Left ventricle myocardium inferior (tissue), 1 donor: Measurements from ENCODE around the gene F11R. TPM values are rescaled to one million over a fixed set of nuclear protein-coding genes. Genes with fewer than 3 reads are reported as not detected.
"Not testable (repeated sequence)": the region's sequence is repeated elsewhere in the genome, so short reads cannot be mapped to it uniquely, and the experiment has no call there.

ENCODE experiments used
- DNase-seq: peaks from one replicate; pipeline ENCODE4 v3.0.0-alpha.2; 2020
- H3K27ac ChIP-seq: fragments of 200-600 bp; replicated peaks from 2 replicates; pipeline ENCODE4 v1.8.0; 2021
- H3K27me3 ChIP-seq: fragments of 200-600 bp; 2 replicates; pipeline ENCODE4 v1.8.0; 2021; ENCODE audit warnings: low read depth
- H3K36me3 ChIP-seq: fragments of 200-600 bp; 2 replicates; pipeline ENCODE4 v1.8.0; 2021
- H3K4me1 ChIP-seq: fragments of 200-600 bp; 2 replicates; pipeline ENCODE4 v1.8.0; 2021
- H3K4me3 ChIP-seq: fragments of 200-600 bp; 2 replicates; pipeline ENCODE4 v1.8.0; 2021; ENCODE audit warnings: mild to moderate bottlenecking, moderate library complexity
- H3K9me3 ChIP-seq: fragments of 200-600 bp; replicated peaks from 2 replicates; pipeline ENCODE4 v1.8.0; 2021
- intact Hi-C: fragments of 100-400 bp; cut with micrococcal nuclease; formaldehyde crosslinking; loops from one replicate; pipeline ENCODE4 v1.11.0; 2022
- total RNA-seq: library from RNA; stranded (reverse); fragmentation: NEBNext Ultra II Directional; extraction: Animal tissue kit (Norgen Biotek cat#: 25700); gene quantifications from one replicate; pipeline ENCODE4 v1.2.1, GENCODE V29; 2021
- TF ChIP-seq, protein P1 (sequence below): fragments of 200-600 bp; IDR thresholded peaks from 2 replicates; pipeline ENCODE4 v1.8.0; 2021; ENCODE audit warnings: antibody characterized with exemption, mild to moderate bottlenecking, borderline replicate concordance
- donor health status: DM: no; HTN: yes; CAD: no; lungs with severe emphysema.

F11R gene
- total RNA-seq, 1 donor from 2014 or later: 8.3 TPM

GRCh38 chr1:161000736-161001480 lies 20.0 kb downstream of the F11R start:
- Histone ChIP-seq H3K9me3 (no peaks in the 10 kb centered on the region), H3K27me3 (no peaks in the 10 kb centered on the region), H3K27ac (no peak overlapping the region), H3K4me3 (no peak overlapping the region), H3K36me3 (peaks cover 17% of the 10 kb centered on the region), H3K4me1 (peaks cover 17% of the 10 kb centered on the region)
- no peak for DNase-seq
- TF ChIP-seq, protein P1, sequence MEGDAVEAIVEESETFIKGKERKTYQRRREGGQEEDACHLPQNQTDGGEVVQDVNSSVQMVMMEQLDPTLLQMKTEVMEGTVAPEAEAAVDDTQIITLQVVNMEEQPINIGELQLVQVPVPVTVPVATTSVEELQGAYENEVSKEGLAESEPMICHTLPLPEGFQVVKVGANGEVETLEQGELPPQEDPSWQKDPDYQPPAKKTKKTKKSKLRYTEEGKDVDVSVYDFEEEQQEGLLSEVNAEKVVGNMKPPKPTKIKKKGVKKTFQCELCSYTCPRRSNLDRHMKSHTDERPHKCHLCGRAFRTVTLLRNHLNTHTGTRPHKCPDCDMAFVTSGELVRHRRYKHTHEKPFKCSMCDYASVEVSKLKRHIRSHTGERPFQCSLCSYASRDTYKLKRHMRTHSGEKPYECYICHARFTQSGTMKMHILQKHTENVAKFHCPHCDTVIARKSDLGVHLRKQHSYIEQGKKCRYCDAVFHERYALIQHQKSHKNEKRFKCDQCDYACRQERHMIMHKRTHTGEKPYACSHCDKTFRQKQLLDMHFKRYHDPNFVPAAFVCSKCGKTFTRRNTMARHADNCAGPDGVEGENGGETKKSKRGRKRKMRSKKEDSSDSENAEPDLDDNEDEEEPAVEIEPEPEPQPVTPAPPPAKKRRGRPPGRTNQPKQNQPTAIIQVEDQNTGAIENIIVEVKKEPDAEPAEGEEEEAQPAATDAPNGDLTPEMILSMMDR: no peak
- intact Hi-C loops: no loop called here

DNA sequence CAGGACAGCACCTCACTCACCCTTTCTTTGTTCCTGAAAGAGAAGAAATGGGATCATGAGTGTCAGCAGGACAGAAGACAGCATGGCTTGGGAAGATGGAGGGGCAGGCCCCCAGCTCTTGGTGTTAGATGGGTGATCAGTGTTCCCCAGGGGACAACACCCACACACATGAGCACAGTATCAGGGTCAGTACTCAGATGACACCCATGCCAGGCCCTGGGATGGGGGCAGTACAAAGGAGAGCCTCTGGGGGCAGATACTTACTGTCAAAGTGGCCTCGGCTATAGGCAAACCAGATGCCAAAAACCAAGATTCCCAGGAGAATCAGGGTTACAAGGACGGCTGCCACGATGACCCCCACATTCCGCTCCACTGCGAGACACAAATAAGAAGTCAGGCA lies 21.6 kb downstream of the F11R start:
- TF ChIP-seq, protein P1: no peak
- Histone ChIP-seq H3K36me3 (peaks cover 17% of the 10 kb centered on the region), H3K4me3 (no peak overlapping the region), H3K4me1 (peaks cover 17% of the 10 kb centered on the region), H3K9me3 (no peaks in the 10 kb centered on the region), H3K27ac (no peak overlapping the region), H3K27me3 (no peaks in the 10 kb centered on the region)
- intact Hi-C loops: loop anchor here (5.0 to 10.0 kb wide), 2 partner anchors 55 to 98 kb away; partner anchors contain the start of gene KLHDC9
- no peak for DNase-seq

GRCh38 chr1:160997323-160998038 lies 23.5 kb downstream of the F11R start:
- peak; percentile 52 for DNase-seq
- Histone ChIP-seq H3K36me3 (peaks cover 17% of the 10 kb centered on the region), H3K4me1 (peaks cover 17% of the 10 kb centered on the region), H3K27me3 (no peaks in the 10 kb centered on the region), H3K9me3 (no peaks in the 10 kb centered on the region), H3K4me3 (no peak overlapping the region), H3K27ac (peak overlapping the region; percentile 64)
- TF ChIP-seq, protein P1: peak; percentile 80
- intact Hi-C loops: loop anchor here (5.0 to 10.0 kb wide), 2 partner anchors 57 to 100 kb away; partner anchors contain the start of gene KLHDC9

GRCh38 chr1:160996178-160996577 lies 24.8 kb downstream of the F11R start:
- TF ChIP-seq, protein P1: no peak
- Histone ChIP-seq H3K9me3 (no peaks in the 10 kb centered on the region), H3K36me3 (peaks cover 17% of the 10 kb centered on the region), H3K27ac (no peak overlapping the region), H3K27me3 (no peaks in the 10 kb centered on the region), H3K4me1 (peaks cover 9% of the 10 kb centered on the region), H3K4me3 (no peak overlapping the region)
- no peak for DNase-seq
- intact Hi-C loops: loop anchor here (5.0 to 10.0 kb wide), 2 partner anchors 59 to 101 kb away; partner anchors contain the start of gene KLHDC9

- TF ChIP-seq, protein P1: peak; percentile 45
- no peaks in the 10 kb centered on the region for H3K27me3 ChIP-seq
- DNase-seq: no peak
- H3K4me3 ChIP-seq: no peak overlapping the region
- peaks cover 4% of the 10 kb centered on the region for H3K36me3 ChIP-seq
- H3K27ac ChIP-seq: no peak overlapping the region
- H3K9me3 ChIP-seq: no peaks in the 10 kb centered on the region
- peaks cover 16% of the 10 kb centered on the region for H3K4me1 ChIP-seq
- intact Hi-C loops: loop anchor here (10.0 kb wide), 1 partner anchor 61 kb away; no protein-coding TSS in a partner anchor
Observed at GRCh38 chr1:160993544-160994193, 27.3 kb downstream of the F11R start.

- H3K4me1 ChIP-seq, H3K9me3 ChIP-seq, DNase-seq, H3K27me3 ChIP-seq, H3K36me3 ChIP-seq, H3K27ac ChIP-seq, H3K4me3 ChIP-seq: not testable (repeated sequence)
- intact Hi-C loops: loop anchor here (10.0 kb wide), 1 partner anchor 63 kb away; no protein-coding TSS in a partner anchor
Observed at GRCh38 chr1:160992036-160992435, 28.9 kb downstream of the F11R start.
